GM12891 (cell line): Measurements from ENCODE around the gene PKNOX2.

Experiments
- DNase-seq: peaks from one replicate; pipeline ENCODE4 v3.0.0; 2011; ENCODE audit warnings: low spot score; ENCODE audit not compliant: insufficient read length
- FAIRE-seq: peaks from 2 replicates; lab custom pipeline; 2011; peaks lifted over from hg19 to GRCh38; lab: Jason Lieb, UNC
- PAX5 ChIP-seq: IDR thresholded peaks from 2 replicates; pipeline ENCODE4 v1.6.1; 2011; ENCODE audit warnings: low read length, moderate library complexity, mild to moderate bottlenecking; ENCODE audit not compliant: insufficient read depth, severe bottlenecking
- POLR2A ChIP-seq: IDR thresholded peaks from 2 replicates; pipeline ENCODE4 v1.6.1; 2011; ENCODE audit warnings: low read depth, low read length, control low read depth
- POLR2AphosphoS5 ChIP-seq: IDR thresholded peaks from 2 replicates; pipeline ENCODE4 v1.6.1; 2011; ENCODE audit warnings: low read depth, low read length, control low read depth
- POU2F2 ChIP-seq: IDR thresholded peaks from 2 replicates; pipeline ENCODE4 v1.6.1; 2011; ENCODE audit warnings: low read depth, mild to moderate bottlenecking, control low read depth, low read length, moderate library complexity
- SPI1 ChIP-seq: IDR thresholded peaks from 2 replicates; pipeline ENCODE4 v1.6.1; 2011; ENCODE audit warnings: low read depth, low read length, control low read depth
- TAF1 ChIP-seq: IDR thresholded peaks from 2 replicates; pipeline ENCODE4 v1.6.1; 2011; ENCODE audit warnings: low read depth, low read length, control low read depth

The PKNOX2 gene

GRCh38 chr11:125313271-125314219, 149.0 kb downstream of the PKNOX2 start:
- FAIRE-seq (no peak), DNase-seq (no peak)
- TF ChIP-seq POLR2AphosphoS5 (no peak), TAF1 (no peak), POU2F2 (no peak), POLR2A (no peak), SPI1 (no peak), PAX5 (no peak)

GRCh38 chr11:125314276-125315078, 149.9 kb downstream of the PKNOX2 start:
- DNase-seq (no peak), FAIRE-seq (no peak)
- TF ChIP-seq POLR2A (no peak), PAX5 (no peak), TAF1 (no peak), SPI1 (no peak), POLR2AphosphoS5 (no peak), POU2F2 (no peak)

- FAIRE-seq (no peak), DNase-seq (no peak)
- TF ChIP-seq SPI1 (no peak), POLR2A (no peak), TAF1 (no peak), PAX5 (no peak), POLR2AphosphoS5 (no peak), POU2F2 (no peak)
Measured at GRCh38 chr11:125315079-125315740, 150.7 kb downstream of the PKNOX2 start.

DNA sequence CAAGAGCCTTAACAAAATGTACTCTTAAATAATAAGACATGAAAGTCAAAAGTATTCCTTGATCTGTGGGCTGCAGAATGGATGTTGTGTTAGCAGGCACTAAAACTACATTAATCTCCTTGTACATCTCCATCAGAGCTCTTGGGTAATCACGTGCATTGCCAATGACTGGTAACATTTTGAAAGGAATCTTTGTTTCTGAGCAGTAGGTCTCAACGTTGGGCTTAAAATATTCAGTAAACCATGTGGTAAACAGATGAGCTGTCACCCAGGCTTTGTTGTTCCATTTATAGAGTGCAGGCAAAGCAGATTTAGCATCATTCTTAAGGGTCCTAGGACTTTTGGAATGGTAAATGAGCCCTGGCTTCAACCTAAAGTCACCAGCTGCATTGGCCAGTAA, 152.9 kb downstream of the PKNOX2 start:
- no peak for DNase-seq
- no peak for FAIRE-seq
- TF ChIP-seq POU2F2 (no peak), SPI1 (no peak), POLR2AphosphoS5 (no peak), POLR2A (no peak), TAF1 (no peak), PAX5 (no peak)

DNA sequence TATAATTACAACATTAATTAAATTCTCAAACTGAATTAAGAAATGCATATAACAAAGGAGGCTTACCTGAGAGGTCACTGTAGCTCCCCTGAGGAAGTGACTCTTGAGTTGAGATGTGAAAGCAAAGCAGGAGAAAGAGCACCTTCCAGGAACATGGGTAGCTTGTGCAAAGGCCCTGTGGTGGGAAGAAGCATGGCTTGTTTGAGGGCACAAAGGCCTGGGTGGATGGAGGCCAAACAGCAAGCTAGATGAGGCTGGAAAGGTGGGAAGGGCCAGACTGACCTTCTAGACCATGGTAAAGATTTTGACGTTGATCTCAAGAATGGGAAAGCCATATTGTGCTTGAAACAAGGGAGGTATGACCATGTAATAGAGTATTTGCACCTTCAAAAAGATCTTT, 155.1 kb downstream of the PKNOX2 start:
- DNase-seq (no peak), FAIRE-seq (no peak)
- TF ChIP-seq TAF1 (no peak), SPI1 (no peak), POLR2AphosphoS5 (no peak), POLR2A (no peak), PAX5 (no peak), POU2F2 (no peak)

- FAIRE-seq (no peak), DNase-seq (no peak)
- no peak for TF ChIP-seq SPI1
- TF ChIP-seq POLR2AphosphoS5: no peak
- no peak for TF ChIP-seq PAX5
- TF ChIP-seq TAF1: no peak
- no peak for TF ChIP-seq POLR2A
- no peak for TF ChIP-seq POU2F2
Measured at GRCh38 chr11:125320347-125321076, 156.0 kb downstream of the PKNOX2 start.

DNA sequence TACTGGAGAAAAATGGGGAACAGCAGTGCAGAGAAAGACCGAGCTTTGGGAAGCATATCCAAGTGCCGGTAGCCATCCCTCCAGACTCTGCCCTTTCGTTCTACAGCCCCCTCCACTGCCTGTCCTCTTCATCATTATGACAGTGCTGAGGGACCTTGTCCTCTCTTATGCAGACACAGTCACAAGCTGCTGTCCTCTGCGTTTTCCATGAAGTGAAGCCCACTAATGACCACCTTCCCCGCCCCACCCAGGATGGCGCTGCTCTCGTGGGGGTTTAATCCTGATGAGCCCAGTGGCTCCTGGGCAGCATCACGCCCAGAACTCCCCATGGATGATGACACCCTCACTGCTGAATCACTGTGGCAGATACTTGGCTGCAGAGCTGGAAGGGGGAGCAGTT, 157.7 kb downstream of the PKNOX2 start:
- no peak for TF ChIP-seq SPI1
- no peak for TF ChIP-seq POLR2A
- TF ChIP-seq TAF1: no peak
- TF ChIP-seq POLR2AphosphoS5: no peak
- FAIRE-seq: no peak

DNA sequence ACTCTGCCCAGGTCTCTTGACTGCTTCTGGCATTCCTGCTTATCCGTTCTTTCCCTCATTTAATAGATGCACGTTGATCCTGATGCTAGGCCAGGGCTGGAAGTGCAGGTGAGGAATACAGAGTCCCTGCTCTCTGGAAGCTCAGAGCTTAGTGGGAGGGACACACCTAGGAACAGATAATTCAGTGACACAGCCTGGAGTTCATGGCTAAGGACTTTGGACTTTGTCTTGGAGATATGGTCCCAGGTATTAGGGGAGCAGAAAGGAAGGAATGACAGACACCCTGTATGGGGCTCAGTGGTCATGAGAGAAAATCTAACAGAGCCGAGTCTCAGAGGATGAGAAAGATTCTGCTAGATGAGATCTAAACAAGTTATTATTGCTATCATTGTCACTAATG, 160.6 kb downstream of the PKNOX2 start:
- no peak for DNase-seq
- no peak for TF ChIP-seq PAX5
- no peak for FAIRE-seq

More for the DNA sequence above, 157.7 kb downstream of the PKNOX2 start:
- DNase-seq: no peak

DNA sequence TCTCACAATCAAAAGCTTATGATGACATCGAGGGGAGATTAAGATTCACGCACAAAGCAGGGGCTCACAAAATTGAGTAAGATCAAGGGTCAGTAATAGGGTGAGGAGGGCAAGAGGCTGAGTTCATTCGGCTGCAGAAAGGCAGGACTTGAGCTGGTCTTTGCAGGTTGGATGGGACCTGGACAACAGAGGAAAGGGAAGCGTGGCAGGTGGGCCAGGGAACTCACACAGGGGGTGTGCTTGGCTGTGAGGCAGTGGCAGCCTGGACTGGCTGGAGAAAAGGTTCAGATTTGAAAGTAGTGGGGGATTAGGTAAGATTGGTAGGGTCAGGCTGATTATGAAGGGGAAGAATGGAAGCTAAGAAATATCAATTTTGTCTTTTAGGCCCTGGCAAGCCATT, 161.6 kb downstream of the PKNOX2 start:
- DNase-seq: no peak
- FAIRE-seq: no peak
- TF ChIP-seq PAX5 (no peak), TAF1 (no peak), POLR2A (no peak), SPI1 (no peak), POU2F2 (no peak), POLR2AphosphoS5 (no peak)

DNA sequence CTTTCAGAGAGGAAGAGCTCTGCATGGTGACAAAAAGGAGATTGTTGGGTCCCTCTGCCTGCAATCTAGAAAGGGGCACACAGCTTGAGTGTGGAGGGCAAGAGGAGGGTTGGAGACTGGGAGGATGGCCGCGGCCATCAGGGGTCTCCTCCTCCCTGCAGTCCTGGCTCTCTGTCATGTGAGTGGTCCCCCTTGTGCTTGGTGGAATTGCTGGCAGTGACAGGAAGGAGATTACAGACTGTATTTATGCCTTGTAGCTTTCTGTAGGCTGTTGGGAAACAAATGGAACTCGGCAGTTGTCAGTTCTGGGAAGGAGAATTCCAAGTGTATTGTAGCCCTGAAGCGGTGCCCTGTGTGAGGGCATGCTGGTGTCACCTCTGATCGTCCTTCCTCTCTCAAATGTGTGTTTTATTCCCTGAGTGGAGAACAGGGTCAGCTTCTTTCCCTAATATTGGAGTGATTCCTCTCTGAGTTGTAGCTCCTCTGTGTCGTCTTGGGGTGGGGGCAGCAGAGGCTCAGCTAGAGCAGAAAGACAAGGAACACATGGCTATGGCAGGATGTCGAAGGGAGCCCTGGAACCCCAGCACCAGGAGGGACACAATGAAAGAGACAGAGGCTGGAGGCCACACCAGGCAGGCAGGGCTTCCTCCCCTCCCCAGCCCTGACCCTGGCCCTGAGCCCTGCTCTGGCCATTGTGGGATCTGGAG, 163.1 kb downstream of the PKNOX2 start:
- DNase-seq (no peak), FAIRE-seq (no peak)
- TF ChIP-seq POLR2A: no peak
- no peak for TF ChIP-seq PAX5
- no peak for TF ChIP-seq POU2F2
- no peak for TF ChIP-seq SPI1
- TF ChIP-seq TAF1: no peak
- TF ChIP-seq POLR2AphosphoS5: no peak
